Esophagus squamous epithelium (tissue), 5 donors: Measurements from ENCODE around the gene UBD. TPM values are rescaled to one million over a fixed set of nuclear protein-coding genes. Genes with fewer than 3 reads are reported as not detected.

Source experiments
- DNase-seq: peaks from one replicate; lab custom pipeline; 2025; lab: John Stamatoyannopoulos, UW
- H3K27ac ChIP-seq, 4 donors: fragments of 200-600 bp; sonication (generic); one replicate each; pipeline ENCODE4 v1.5.1; 2016 to 2019; ENCODE audit warnings: mild to moderate bottlenecking in 1 of 4
- H3K27me3 ChIP-seq, 4 donors: fragments of 200-600 bp; sonication (generic); 1 replicate in 3 of 4; 2 replicates in 1 of 4; pipeline versions ENCODE4 v1.5.1 to v1.6.0; 2017 to 2021; ENCODE audit warnings: antibody characterized with exemption in 1 of 4
- H3K36me3 ChIP-seq, 3 donors: fragments of 200-600 bp; sonication (generic); one replicate each; pipeline ENCODE4 v1.5.1; 2016 to 2019
- H3K4me1 ChIP-seq, 3 donors: fragments of 200-600 bp; sonication (generic); one replicate each; pipeline ENCODE4 v1.5.1; 2017 to 2019
- H3K4me3 ChIP-seq, 4 donors: fragments of 200-600 bp; sonication (generic); 1 replicate in 3 of 4; 2 replicates in 1 of 4; pipeline ENCODE4 v1.5.1; 2016 to 2019; ENCODE audit warnings: mild to moderate bottlenecking in 2 of 4, moderate library complexity in 1 of 4
- H3K9me3 ChIP-seq, 3 donors: fragments of 200-600 bp; sonication (generic); one replicate each; pipeline ENCODE4 v1.5.1; 2016 to 2019
- POLR2A ChIP-seq, 4 donors: fragments of 450-650 bp; IDR thresholded peaks; one replicate each; pipeline ENCODE4 v1.6.1; 2017; ENCODE audit warnings: antibody characterized with exemption in 4 of 4, mild to moderate bottlenecking in 4 of 4, moderate library complexity in 3 of 4
- WGBS, 2 donors: methylation state at CpG; one replicate each; pipeline ENCODE4 v1.1.5; 2018; 5-methylcytosine and 5-hydroxymethylcytosine counted together
- intact Hi-C: fragments of 100-400 bp; cut with DNase I; formaldehyde crosslinking; loops from one replicate; pipeline ENCODE4 v1.15.0; 2022
- total RNA-seq, 4 donors: library from RNA; depleted of rRNA; stranded (reverse); fragments of >200 nt; gene quantifications; one replicate each; pipeline ENCODE4 v1.1.0, GENCODE V29; 2016
- TF ChIP-seq, protein P1 (sequence below), 6 experiments: fragments of 450-650 bp in 4 of 6; fragments of 200-600 bp in 2 of 6; sonication (generic) in 2 of 6; IDR thresholded peaks; one replicate each; pipeline ENCODE4 v1.5.1; 2016 to 2019; ENCODE audit warnings: antibody characterized with exemption in 6 of 6, mild to moderate bottlenecking in 4 of 6, moderate library complexity in 4 of 6
- donor health status: DM: yes; HTN: yes; CAD: no.

UBD gene
- total RNA-seq, 4 donors from 2014 or later: 0.76 to 11.1 (median 1.6) TPM; not detected in 1

DNA sequence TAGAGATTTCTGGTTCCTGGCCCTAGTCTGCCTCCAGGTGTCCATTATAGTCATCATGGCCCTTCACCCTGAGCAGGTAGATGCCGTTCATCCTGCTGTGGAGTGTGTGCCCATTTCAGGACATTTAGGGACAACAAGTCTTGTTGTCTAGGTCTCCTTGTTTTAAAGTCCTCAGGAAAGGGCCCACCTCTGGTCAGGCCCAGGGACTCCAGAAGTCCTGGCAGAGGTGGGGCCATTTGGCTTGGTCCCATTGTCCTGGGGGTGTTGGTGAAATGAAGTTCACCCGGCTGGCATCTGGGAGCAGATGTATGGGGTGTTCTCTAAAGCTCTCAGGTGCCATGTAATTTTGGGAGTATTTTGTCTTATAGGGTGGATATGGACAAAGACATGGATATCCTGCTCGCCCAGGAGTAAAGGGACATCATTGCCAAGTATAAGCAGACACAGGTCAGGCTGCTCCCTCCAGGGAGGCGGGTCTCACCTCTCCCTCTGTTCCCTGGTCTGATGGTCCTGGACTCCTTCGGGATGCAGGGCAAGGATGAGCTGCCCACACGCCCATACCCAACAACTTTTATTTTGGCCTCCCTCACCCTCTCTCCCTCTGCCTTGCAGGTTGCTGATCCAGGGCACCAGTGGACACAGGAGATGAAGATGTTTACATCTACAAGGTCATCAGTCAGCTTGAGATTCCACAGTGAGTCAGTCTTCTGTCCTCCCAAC is 40.1 kb downstream of the UBD start:
- Histone ChIP-seq H3K27me3 (no peaks in the 10 kb centered on the region), H3K9me3 (no peaks in the 10 kb centered on the region), H3K27ac (no peak overlapping the region), H3K36me3 (no peaks in the 10 kb centered on the region), H3K4me3 (no peak overlapping the region), H3K4me1 (no peaks in the 10 kb centered on the region)
- 89 to 90% methylated on average over 3 to 4 of the region's 6 CpGs for WGBS, 2 donors
- TF ChIP-seq, protein P1, sequence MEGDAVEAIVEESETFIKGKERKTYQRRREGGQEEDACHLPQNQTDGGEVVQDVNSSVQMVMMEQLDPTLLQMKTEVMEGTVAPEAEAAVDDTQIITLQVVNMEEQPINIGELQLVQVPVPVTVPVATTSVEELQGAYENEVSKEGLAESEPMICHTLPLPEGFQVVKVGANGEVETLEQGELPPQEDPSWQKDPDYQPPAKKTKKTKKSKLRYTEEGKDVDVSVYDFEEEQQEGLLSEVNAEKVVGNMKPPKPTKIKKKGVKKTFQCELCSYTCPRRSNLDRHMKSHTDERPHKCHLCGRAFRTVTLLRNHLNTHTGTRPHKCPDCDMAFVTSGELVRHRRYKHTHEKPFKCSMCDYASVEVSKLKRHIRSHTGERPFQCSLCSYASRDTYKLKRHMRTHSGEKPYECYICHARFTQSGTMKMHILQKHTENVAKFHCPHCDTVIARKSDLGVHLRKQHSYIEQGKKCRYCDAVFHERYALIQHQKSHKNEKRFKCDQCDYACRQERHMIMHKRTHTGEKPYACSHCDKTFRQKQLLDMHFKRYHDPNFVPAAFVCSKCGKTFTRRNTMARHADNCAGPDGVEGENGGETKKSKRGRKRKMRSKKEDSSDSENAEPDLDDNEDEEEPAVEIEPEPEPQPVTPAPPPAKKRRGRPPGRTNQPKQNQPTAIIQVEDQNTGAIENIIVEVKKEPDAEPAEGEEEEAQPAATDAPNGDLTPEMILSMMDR (IDR thresholded peaks at IDR 0.05): no peak
- no peak for TF ChIP-seq POLR2A (IDR thresholded peaks at IDR 0.05)
- DNase-seq: no peak
- intact Hi-C loops: no loop called here

DNA sequence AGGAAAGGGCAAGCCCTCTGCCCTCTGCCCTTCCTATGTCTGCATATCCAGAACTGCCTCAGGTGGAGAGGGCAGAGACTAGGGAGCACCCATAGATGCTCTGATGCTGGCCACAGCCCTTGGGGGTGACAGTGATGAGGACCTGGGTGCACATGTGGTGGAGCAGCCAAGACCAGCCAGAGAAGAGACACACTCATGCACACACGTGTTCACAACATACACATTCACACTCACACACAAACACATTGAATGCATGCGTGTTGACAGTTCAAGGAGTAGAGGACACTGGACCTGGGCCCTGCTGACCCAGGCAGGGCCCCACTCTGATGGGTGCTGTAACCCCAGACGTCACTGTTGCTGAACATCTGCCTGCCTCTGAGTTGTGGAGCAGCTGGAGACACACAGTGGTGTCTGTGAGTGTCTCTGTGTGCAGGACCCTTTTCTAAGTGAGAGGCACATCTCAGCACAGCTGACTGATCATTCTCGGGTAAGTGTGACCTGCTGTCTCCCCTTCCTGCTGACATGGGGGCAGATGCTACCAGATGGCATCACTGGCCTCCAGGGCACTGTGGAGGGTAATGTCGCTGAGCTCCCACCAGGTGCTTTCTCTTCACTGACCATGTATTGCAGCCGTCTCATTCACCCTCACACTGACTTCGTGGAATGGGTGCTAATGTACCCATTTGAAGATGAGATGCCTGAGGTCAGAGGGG is 41.6 kb downstream of the UBD start:
- Histone ChIP-seq H3K4me1 (no peaks in the 10 kb centered on the region), H3K27ac (no peak overlapping the region), H3K27me3 (no peaks in the 10 kb centered on the region), H3K36me3 (no peaks in the 10 kb centered on the region), H3K9me3 (no peaks in the 10 kb centered on the region), H3K4me3 (no peak overlapping the region)
- intact Hi-C loops: no loop called here
- 73 to 77% methylated on average over 3 to 7 of the region's 7 CpGs for WGBS, 2 donors
- no peak for DNase-seq
- TF ChIP-seq, protein P1 (IDR thresholded peaks at IDR 0.05): no peak
- TF ChIP-seq POLR2A (IDR thresholded peaks at IDR 0.05): no peak

DNA sequence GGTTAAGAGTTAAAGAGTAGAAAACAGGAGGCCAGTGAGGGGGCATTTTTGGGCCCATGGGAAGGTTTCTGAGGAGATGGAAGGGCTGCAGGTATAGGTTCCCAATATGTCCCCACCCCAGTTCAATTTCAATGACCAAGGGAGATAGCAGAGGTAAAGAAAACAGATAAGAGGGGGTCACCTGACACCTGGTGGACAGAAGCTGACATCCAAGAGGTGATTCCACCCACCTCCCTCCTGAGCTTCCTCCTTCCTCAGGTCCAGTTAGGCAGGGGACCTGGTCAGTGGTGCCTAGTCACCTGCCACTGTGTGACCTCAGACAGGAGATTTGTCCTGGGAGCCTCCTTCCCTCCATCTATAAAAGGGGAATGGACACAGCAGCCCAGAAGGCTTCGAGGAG is 42.3 kb downstream of the UBD start:
- DNase-seq: no peak
- WGBS, 2 donors: 50 to 56% methylated on average over 1 of the region's 1 CpG
- H3K4me3 ChIP-seq: no peak overlapping the region
- TF ChIP-seq, protein P1 (IDR thresholded peaks at IDR 0.05): no peak
- no peak for TF ChIP-seq POLR2A (IDR thresholded peaks at IDR 0.05)
- no peaks in the 10 kb centered on the region for H3K4me1 ChIP-seq
- H3K9me3 ChIP-seq: no peaks in the 10 kb centered on the region
- H3K27ac ChIP-seq: no peak overlapping the region
- H3K27me3 ChIP-seq: no peaks in the 10 kb centered on the region
- intact Hi-C loops: no loop called here
- H3K36me3 ChIP-seq: no peaks in the 10 kb centered on the region

DNA sequence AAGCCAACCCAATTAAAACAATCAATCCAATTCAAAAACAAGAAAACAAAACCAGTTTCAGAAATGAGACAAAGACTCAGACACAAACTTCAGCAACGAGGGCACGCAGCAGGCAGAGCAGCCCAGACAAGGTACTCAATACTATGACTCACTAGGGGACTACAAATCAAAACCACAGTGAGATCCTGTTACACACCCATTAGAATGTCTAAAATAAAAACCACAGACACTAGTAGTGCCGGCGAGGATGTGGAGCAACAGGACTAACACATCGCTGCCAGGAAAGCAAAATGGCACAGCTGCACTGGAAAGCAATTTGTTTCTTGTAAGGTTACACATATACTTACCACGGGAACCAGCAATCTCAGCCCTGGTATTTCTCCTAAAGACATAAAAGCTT is 43.4 kb downstream of the UBD start:
- no peaks in the 10 kb centered on the region for H3K9me3 ChIP-seq
- no peak overlapping the region for H3K4me3 ChIP-seq
- TF ChIP-seq, protein P1 (IDR thresholded peaks at IDR 0.05): no peak
- no peak for TF ChIP-seq POLR2A (IDR thresholded peaks at IDR 0.05)
- no peak for DNase-seq
- H3K36me3 ChIP-seq: no peaks in the 10 kb centered on the region
- intact Hi-C loops: no loop called here
- H3K4me1 ChIP-seq: no peaks in the 10 kb centered on the region
- no peak overlapping the region for H3K27ac ChIP-seq
- 15 to 32% methylated on average over 6 of the region's 6 CpGs for WGBS, 2 donors
- no peaks in the 10 kb centered on the region for H3K27me3 ChIP-seq

DNA sequence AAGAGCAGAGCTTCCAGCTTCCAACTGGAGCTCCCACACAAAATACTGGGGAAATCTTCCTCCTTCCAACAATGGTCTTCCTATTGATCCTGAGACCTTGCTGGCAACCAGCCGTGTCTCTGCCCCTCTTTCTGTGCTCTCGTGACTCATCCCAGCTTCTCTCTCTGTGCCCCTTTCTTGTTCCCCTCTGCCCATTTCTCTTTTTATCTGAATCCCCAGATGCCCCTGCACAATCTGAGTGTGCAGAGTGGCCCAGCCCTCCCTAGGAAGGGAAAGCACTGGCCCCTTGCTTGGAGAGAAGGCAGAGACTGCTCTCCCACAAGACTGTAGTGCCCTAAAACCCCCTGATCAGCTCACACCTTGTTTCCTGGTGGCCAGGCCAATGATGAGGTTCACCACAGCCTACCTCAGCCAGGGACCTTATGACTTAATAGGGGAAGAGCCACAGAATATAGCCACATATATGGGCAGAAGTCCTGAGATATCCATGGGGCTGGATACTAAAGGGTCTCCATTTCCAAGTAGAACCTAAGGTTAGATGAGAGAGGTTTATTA is 48.7 kb downstream of the UBD start:
- WGBS, 2 donors: 69 to 85% methylated on average over 2 of the region's 2 CpGs
- DNase-seq: no peak

More for the DNA sequence above, 48.7 kb downstream of the UBD start:
- H3K27me3 ChIP-seq: no peaks in the 10 kb centered on the region
- H3K4me1 ChIP-seq: no peaks in the 10 kb centered on the region
- no peaks in the 10 kb centered on the region for H3K9me3 ChIP-seq
- TF ChIP-seq, protein P1 (IDR thresholded peaks at IDR 0.05): no peak
- no peak for TF ChIP-seq POLR2A (IDR thresholded peaks at IDR 0.05)
- no peak overlapping the region for H3K4me3 ChIP-seq
- H3K27ac ChIP-seq: no peak overlapping the region
- intact Hi-C loops: no loop called here
- H3K36me3 ChIP-seq: no peaks in the 10 kb centered on the region
